Globus pallidus (tissue), 1 donor: ENCODE data around the gene WNT16.
"Not testable (repeated sequence)": the region's sequence is repeated elsewhere in the genome, so short reads cannot be mapped to it uniquely, and the experiment has no call there.

ENCODE experiments used
- DNase-seq: peaks from one replicate; pipeline ENCODE4 v3.0.0-alpha.2; 2015; ENCODE audit warnings: low spot score

Gene WNT16

DNA sequence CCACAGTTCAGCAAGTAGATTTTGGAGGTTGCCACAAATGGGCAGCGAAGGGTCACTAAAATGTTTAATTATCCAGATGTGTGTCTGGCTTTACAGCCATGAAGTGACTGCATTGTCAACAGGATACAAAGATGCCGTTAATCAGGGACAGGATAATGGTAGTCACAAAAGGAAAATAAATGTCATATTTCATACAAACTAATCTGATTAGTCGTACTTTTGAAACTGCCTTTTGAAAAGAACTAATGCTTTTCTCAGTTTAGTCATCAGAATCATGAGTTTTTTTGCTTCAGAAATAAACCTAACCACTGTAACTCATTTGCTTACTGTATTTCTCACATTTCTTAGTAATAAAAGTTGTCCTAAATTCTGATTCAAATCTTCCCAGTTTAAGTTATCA is 22.2 kb upstream of the WNT16 start:
- DNase-seq = no peak

DNA sequence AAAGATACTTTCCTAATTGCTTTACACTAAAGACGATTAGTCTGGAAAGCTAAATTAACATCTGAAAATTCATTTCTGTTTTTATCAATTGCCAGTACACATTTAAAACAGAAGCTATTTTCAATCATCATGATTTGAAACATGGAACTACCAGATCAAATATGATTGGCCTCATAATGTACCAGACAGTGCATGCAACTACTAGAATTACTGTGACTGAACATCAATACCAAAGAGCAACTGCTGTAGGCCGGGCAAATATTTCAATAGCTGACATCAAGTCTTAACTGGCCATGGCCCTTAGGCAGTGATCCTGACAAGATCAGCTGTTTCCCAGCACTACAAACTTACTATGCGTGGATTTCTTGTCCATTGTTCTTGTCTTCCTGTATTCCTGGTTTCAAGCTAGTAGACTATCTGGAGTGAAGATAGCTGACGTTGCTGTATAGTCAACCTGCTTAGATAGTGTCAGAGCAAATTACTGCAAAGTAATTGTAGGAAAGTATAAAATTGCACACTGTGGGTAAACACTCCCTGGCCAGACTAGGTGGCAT is 21.7 kb upstream of the WNT16 start:
- DNase-seq = no peak

DNA sequence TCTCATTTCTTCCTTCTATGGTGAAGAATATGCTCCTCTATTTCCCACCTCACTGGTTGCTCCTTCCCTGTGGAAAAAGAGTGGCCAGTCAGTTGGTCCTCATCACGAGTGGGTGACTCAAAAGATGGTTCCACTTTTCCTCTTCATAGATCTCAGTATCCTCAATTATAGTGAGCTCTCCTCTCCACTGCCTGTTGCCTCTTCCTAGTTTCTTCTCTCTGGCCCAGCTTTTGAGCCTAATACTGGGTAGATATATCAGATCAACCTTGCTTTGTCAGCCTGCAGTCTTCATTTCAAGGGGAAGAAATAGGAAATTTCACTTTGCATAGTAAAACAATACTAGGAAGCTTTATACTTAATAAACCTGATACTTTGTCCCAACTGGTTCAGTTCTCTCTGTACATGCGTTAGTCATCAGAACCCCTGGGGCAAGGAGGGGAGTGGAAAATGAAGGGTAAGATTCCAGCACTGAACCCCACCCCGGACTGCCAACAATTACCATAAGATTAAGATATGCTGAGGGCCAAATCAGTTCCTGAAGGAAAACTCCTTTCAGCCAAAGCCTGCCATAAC is 15.5 kb upstream of the WNT16 start:
- DNase-seq = no peak

DNA sequence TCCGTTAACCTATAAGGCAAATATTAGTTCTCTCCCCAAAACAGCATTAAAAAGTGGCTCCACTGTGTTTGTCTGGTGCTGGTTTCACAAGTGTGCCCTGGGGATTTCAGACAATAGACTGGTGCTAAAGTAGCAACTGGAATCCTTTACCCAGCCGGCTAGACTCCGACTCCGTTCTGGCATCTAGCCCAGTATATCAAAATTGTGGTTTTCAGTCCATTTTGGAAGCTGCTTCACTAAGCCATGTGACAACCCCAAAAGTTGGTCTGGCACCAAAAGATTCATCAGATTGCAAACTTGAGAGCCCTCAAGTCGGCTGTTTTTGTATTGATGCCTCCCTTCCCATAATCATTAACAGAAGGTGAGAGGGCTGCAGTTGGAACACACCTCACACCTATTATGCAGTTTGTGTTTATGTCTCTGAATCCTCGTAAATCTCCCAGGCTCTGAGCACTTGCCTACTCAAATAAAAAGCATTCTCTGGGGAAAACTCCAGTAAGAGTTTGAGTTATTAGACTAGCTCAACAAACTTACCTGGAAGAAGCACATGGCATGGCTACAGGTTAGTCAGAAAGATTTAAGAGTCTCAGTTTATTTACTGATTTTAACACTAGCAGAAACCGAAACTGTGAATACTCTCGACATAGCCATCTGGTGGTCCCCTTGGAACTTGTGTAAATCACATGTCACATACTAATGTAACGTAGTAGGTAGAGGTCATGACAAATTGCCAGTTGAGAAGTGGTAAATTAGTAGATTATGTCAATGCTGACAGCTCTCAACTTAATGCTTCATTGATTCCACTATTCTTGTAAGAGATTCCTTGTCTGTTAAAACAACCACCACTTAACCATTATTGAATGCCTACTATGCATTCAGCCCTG is 14.8 kb upstream of the WNT16 start:
- no peak for DNase-seq

DNA sequence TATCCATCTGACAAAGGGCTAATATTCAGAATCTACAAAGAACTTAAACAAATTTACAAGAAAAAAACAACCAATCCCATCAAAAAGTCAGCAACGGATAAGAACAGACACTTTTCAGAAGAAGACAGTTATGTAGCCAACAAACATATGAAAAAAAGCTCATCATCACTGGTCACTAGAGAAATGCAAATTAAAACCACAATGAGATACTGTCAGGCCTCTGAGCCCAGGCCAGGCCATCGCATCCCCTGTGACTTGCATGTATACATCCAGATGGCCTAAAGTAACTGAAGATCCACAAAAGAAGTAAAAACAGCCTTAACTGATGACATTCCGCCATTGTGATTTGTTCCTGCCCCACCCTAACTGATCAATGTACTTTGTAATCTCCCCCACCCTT is 13.6 kb upstream of the WNT16 start:
- DNase-seq = not testable (repeated sequence)

DNA sequence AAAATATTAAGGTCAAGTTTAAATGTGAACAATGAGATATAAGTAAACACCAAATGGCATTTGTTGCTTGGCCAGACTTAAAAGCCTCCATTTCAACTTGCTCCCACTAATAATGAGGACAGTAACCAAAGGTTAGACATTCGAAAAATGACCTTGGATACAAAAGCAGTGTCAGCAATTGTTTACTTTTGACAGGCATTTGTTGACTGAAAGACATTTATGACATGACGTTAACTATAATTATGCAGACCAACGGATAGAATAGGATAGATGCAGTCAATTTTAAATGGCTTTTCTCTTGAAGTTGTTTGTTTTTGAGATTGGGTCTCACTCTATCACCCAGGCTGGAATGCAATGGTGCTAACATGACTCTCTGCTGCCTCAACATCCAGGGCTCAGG is 6.3 kb upstream of the WNT16 start:
- DNase-seq = no peak

DNA sequence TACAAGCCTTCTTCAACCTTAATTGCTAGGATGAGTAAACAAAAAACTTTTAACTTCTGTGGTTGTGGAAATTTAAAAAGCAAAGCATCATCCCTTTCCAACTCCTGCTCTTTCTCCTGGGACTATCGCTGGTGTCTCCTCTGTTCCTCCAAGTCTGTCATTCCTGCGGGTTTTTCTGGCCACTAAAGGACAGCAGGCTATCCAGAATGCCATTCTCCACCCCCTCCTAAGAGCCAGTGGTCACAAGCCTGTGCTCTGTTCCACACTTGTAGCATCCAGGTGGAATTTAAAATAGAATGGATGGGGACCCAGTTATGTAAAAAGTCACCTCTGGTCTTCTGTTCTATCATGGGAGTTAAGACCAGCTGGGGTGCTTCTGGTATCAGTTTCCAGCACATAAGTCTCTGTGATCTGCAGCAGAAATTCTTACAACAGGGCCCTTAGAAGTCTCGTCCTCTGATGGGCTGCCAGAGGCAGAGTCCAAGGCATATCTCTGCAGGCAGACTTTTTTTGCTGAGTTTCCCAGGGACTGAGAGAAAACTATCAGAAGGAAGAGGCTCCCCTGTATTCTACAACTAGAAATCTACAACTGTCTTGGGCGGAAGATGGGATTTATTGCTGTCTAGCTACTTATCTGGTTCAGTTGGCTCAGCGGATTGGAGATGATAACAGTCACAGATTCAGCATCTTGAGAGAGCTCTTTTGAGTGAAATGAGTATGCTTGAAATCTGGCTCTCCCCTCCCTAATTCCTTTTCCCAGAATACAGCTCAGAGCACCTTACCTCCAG is 5.1 kb upstream of the WNT16 start:
- DNase-seq = no peak

DNA sequence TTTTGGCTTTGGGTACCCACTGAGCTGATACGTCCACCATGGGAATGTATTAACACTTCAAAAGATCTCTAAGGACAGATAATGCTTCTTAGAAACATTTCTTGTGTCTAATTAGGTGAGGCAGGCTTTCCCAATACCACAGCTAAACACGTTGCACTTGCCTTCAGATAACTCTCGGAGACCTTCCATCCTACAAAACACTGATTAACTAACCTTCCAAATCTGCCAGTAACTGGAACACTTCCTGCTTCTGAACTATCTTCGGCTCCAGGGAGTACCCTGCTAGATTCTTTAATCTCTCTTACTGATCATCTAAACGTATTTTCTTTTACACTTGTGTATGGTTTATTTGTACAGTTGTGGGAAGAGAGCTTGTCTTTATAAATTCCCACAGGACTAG is 1.1 kb upstream of the WNT16 start:
- no peak for DNase-seq

DNA sequence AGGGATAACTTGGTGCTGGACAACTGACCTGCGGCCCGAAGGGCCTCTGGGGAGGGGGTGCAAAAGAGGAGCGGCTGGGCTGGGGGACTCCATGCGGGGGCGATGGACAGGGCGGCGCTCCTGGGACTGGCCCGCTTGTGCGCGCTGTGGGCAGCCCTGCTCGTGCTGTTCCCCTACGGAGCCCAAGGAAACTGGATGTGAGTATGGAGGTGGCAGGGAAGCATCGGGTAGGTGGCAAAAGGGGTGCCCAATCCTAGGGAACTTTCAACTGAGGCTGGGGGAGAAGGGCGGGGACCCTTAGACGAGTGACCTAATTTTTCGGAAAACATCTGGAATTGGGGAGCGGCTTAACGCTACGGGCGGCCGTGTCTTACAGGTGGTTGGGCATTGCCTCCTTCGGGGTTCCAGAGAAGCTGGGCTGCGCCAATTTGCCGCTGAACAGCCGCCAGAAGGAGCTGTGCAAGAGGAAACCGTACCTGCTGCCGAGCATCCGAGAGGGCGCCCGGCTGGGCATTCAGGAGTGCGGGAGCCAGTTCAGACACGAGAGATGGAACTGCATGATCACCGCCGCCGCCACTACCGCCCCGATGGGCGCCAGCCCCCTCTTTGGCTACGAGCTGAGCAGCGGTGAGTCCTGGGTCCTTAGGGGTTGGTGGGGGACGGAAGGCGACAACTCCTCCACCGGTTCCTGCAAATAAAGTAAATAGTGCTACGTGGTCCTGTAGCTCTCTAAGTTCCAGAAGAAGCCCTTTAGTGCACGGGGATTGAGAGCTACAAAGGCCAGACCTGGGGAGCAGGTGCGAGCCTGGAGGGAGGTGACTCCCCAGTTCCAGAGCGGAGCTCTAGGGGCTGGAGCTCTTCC is 622 bp downstream of the WNT16 start:
- DNase-seq = no peak

DNA sequence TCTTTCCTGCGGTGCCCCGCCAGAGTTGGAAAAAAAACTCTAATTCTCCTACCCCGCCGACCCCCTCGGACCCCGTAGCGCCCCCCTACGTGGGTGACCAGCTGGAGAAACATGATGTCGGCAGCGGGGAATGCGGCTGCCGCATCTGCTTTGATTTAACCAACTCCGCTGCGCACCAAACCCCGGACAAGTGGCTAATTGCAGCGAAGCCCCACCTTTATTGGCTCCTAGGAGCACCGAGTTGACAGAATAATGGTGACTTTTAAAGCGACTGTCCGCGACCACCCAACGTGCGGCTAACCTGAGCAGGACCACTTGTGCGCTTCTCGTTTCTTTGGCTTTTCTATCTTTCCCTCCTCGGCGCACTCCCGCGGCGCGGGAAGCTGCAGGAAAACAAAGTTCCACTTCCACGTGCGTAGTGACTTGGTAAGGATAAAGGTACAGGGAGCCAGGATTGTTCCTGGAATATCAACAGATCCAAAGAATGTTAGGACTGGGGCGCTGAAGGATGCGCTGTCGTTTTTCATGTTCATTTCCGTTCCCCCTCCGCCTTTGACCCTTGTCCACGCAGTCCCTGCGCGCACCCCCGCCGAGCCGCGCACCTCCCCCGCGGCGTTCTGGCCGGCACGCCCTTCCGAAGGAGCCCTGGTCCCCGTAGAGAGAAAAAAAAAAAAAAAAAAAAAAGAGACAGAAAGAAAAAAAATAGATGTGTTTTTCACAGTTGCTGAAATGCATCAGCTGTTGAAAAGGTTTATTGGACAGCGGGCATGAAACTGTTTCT is 1.4 kb downstream of the WNT16 start:
- DNase-seq = no peak

DNA sequence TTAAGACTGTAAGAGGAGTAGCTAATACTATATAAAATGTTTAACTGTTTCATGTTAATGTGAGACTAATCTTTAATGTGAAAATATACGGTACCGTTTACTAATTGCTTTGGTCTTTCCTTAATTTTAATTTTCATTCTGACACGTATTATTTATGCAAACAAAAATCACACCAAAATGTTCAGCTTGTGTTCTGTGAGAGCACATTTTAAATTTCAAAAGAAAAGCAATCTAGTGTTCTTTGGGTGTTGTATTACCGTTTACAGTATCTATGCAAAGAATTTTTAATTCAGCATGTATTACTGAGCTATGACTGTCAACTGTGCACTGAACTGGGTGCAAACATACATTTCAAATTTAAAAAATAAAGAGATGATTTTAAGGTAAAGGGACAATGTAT is 2.2 kb downstream of the WNT16 start:
- DNase-seq = no peak

DNA sequence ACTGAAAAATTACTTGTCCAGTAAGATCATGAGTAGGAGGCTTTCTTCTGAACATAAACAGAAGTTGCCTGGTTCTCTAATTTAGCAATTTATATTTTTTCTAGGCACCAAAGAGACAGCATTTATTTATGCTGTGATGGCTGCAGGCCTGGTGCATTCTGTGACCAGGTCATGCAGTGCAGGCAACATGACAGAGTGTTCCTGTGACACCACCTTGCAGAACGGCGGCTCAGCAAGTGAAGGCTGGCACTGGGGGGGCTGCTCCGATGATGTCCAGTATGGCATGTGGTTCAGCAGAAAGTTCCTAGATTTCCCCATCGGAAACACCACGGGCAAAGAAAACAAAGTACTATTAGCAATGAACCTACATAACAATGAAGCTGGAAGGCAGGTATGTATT is 2.8 kb downstream of the WNT16 start:
- DNase-seq = no peak

DNA sequence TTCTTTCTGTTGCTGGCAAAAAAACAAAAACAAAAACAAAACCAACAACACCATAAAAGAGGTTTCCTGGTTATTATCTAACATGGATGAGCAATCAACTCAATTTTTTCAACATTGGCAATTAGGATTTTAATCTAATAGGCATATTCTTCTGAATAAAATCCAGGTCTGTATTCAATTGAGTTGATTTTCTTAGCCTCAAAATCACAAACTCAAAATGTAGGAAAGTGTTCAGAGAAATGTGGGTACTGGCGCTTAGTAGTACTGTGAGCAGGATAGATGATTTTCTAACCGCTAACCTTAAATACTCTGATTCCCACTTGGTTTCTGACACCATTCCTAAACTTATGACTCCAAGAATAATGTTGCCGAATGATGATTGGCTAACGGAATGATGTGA is 5.6 kb downstream of the WNT16 start:
- no peak for DNase-seq

DNA sequence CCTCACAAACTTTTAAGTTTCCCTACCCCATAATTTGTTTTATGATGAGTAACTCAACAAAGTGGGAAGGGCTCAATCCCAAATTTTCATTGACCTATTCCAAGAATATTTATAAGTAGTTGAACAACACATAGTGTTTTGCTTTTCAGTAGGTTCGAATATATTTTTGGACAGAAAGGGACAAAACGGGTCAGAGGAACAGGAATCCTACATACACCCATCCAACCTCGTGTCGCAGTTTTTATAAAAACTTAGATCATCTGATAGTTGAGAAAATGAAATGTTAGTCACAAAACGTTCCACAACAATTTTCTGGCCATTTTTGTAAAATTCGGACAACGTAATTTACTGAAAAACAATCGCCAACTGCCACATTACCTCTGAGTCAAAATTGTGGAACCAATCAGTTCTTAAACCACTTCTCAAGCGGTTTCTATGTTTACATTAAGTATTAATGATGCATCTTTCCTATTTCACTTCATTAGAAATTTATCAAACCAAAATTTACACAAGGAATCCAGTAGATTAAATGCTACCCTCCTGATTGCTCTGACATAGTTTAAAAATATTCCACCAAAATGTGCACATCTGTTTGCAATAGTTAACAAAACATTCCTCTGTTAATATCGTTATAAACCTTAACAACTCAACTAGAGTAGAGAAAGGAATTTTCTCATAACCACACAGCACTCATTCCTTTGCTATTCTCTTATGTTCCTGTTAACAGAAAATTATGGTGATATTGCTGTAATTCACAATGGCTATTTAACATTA is 6.3 kb downstream of the WNT16 start:
- no peak for DNase-seq

DNA sequence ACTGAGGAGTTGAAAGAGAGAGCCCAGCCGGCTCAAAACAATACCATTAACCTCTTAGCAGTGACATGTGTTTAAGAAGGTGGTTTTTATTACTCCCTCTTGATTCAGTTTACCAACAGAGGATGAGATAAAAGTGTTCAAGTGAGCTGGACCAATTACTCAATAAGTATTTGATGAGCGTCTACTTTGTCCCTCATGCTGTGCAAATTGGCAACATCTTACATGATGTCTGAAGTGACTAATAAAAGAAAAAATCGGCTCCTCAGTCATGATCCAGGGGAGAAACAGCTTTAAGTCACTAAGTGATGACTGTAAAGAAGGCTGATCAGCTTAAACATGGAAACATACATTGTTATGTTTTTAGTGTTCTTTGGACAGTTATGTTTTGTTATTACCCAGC is 7.8 kb downstream of the WNT16 start:
- no peak for DNase-seq

DNA sequence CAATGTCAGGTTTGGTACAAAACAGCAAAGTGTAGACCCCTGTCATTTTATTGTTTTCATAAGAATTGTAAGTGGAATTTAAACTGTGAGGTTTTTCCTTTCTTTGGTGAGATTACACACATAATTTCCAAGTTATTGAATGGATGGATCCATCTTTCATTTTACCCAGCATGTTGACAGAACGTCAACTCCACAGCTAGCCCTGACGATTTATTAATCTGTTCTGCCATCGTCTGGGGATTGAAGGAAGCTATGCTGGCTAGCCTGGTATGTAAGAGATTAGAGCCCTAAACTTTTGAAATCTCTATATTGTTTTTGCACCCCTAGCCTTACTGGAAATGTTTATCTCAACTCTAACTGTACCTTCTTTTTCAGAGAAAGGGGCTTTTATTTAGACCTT is 8.6 kb downstream of the WNT16 start:
- DNase-seq = no peak

DNA sequence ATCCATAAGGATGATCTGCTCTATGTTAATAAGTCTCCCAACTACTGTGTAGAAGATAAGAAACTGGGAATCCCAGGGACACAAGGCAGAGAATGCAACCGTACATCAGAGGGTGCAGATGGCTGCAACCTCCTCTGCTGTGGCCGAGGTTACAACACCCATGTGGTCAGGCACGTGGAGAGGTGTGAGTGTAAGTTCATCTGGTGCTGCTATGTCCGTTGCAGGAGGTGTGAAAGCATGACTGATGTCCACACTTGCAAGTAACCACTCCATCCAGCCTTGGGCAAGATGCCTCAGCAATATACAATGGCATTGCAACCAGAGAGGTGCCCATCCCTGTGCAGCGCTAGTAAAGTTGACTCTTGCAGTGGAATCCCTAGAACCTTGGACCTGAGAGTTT is 10.3 kb downstream of the WNT16 start:
- DNase-seq = no peak

DNA sequence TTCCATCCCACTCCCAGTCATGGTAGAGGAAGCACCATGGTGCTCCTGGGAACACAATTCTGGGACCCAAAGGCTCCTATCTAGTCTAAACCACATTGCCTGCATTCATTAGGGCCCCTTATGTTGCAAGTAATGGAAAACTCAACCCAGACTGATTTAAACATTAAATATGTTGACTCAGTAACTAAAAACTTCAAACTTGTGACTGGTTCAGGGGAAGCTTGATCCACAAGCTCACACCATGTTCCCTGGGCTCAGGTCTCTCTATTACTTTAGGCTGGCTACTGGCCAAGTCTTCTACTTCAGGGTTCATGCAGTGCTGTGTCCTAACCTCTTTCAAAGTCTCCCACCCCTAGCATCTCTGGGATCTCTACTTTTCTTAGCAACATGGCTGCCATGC is 13.1 kb downstream of the WNT16 start:
- DNase-seq = no peak

DNA sequence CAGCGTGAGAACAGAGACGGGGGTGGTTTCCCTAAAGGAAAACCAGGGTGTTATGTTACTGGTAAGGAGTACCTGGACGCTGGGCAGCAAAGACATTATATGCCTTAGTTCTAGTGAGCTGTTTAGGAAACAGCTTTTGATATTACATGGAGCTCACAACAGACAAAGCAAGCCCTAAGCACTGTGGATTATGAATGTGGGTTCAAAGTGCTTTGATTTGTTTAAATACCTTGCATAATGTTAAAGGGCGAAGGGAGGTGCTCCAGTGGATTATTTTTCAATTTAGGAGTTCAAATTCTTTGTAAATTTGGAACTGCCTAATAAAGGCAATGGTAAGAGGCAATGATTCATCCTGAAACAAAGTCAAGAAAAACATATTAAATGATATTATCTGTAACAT is 13.8 kb downstream of the WNT16 start:
- DNase-seq = no peak

DNA sequence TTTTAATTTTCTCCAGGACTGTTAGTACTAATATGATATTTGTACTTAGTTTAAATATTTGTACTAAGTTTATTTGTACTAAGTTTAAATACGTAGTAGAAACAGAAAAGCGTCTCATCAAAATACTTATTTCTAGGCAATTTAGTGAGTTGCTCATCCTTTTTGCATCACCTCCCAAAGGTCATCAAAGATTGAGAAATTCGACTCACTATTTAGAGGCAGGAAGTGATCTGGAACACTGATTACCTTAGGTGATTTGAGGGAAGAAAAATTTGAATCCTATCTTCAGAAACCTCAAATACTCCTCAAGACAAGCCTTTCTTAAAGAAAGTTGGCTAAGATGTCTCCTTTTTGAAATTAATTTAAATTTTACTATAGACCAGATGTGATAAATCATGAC is 14.5 kb downstream of the WNT16 start:
- DNase-seq = no peak
